Mesodermal cell (in vitro differentiated cells): ENCODE data around the gene POLR2J3. TPM values are rescaled to one million over a fixed set of nuclear protein-coding genes. Genes with fewer than 3 reads are reported as not detected.
A peak's percentile ranks its signal among the peaks of the same experiment; 100 is the strongest.
"Not testable (repeated sequence)": the region's sequence is repeated elsewhere in the genome, so short reads cannot be mapped to it uniquely, and the experiment has no call there.

Experiments used
- H3K27ac ChIP-seq: 2 replicates; pipeline ENCODE4 v1.7.0; 2013; ENCODE audit warnings: mild to moderate bottlenecking, low read depth, low read length, moderate library complexity; ENCODE audit not compliant: severe bottlenecking
- H3K36me3 ChIP-seq: 2 replicates; pipeline ENCODE4 v1.7.1; 2013; ENCODE audit warnings: mild to moderate bottlenecking, low read length, moderate library complexity; ENCODE audit not compliant: control insufficient read depth, insufficient read depth
- H3K4me1 ChIP-seq: one replicate; pipeline ENCODE4 v1.7.1; 2013; ENCODE audit warnings: mild to moderate bottlenecking, low read length; ENCODE audit not compliant: insufficient read depth, control insufficient read depth, poor library complexity, severe bottlenecking
- H3K4me3 ChIP-seq: 2 replicates; pipeline ENCODE4 v1.7.0; 2013; ENCODE audit warnings: low read length, control low read depth, mild to moderate bottlenecking; ENCODE audit not compliant: insufficient read depth, poor library complexity, severe bottlenecking; ENCODE audit errors: extremely low read depth
- H3K9me3 ChIP-seq: 2 replicates; pipeline ENCODE4 v1.7.1; 2013; ENCODE audit warnings: mild to moderate bottlenecking, low read length, moderate library complexity; ENCODE audit not compliant: control insufficient read depth
- WGBS, 2 experiments: methylation state at CpG; one replicate each; pipeline ENCODE4 v1.1.5; 2013; ENCODE audit warnings: missing lambda C conversion rate in 2 of 2; ENCODE audit not compliant: insufficient coverage in 2 of 2; 5-methylcytosine and 5-hydroxymethylcytosine counted together
- polyA plus RNA-seq, 2 experiments: library from polyadenylated mRNA; stranded (reverse); fragments of 50-300 nt; gene quantifications; one replicate each; pipeline ENCODE4 v1.2.3, GENCODE V29; 2013

POLR2J3 gene
- 65.3 TPM for polyA plus RNA-seq (2013, experiment 1 of 2)
- 68.1 TPM for polyA plus RNA-seq (2013, experiment 2 of 2)

DNA sequence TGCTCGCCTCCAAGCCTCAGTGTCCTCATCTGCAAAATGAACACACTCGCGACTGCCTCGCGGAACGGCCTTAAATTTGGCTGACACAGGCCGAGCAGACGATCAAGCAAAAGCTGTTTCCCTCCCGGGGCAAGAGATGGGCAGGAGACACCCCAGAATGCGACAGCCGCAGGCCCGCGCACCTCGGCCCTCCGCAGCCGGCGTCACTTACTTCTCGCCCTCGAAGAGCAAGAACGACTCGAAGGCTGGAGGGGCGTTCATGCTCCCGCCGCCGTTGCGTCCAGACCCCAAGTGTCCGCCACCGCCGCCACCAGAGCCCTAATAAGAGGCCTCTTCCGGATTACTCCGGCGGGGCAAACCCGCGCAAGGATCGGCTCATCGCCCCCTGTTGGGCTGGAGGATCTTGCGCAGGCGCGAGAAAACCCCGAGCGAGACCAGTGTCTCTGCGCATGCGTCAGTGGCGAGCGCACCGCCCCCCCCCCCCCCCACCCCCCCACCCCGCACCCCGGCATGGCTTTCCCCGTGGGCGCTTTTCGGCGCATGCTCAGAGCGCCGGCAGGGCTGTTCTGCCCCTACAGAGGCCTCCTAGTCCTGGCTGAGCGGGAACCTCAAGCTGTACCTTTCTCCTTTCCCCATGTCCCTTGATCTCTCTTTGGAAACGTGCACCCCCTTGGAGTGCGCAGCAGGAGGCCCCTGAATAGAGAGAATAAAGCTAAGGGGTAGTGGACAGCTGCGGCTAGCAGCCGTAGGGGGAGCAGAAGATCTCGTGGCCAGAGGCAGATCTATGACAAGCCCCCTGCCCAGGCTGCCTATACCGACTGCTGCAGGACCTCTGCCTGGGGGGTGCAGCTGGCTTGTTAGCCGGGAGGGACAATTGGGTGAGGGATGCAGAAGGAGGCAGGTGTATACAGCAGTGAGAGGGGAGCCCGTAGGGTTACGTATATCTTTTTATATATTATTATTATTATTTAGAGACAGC, at the start of gene POLR2J3:
POLR2J3 (minus strand) TSS at position 323 of the 979 bp plus-strand sequence; CDS start at position 261, 62 bp downstream.
- peak within 1 kb of the TSS; percentile 59 for H3K4me3 ChIP-seq
- H3K9me3 ChIP-seq, H3K4me1 ChIP-seq, H3K27ac ChIP-seq, H3K36me3 ChIP-seq: not testable (repeated sequence)
- 0% methylated on average over 9 to 18 of the region's 64 CpGs for WGBS, 2 experiments

DNA sequence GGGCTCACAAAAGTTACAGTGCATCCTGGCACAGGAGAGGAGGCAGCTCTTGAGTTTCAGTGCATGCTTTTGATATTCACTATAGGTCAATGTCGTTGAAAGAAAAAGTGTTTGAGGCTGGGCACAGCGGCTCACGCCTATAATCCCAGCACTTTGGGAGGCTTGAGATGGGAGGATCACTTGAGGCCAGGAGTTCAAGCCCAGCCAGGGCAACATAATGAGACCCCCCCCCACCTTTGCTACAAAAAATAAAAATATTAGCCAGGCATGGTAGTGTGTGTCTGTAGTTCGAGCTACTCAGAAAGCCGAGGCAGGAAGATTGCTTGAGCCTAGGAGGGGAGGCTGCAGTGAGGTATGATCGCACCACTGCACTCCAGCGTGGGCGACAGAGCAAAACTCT, 45.7 kb upstream of the POLR2J3 start:
- not testable (repeated sequence) for H3K36me3 ChIP-seq, H3K4me1 ChIP-seq, H3K27ac ChIP-seq, H3K9me3 ChIP-seq, H3K4me3 ChIP-seq
- 60 to 100% methylated on average over 1 to 2 of the region's 8 CpGs for WGBS, 2 experiments

DNA sequence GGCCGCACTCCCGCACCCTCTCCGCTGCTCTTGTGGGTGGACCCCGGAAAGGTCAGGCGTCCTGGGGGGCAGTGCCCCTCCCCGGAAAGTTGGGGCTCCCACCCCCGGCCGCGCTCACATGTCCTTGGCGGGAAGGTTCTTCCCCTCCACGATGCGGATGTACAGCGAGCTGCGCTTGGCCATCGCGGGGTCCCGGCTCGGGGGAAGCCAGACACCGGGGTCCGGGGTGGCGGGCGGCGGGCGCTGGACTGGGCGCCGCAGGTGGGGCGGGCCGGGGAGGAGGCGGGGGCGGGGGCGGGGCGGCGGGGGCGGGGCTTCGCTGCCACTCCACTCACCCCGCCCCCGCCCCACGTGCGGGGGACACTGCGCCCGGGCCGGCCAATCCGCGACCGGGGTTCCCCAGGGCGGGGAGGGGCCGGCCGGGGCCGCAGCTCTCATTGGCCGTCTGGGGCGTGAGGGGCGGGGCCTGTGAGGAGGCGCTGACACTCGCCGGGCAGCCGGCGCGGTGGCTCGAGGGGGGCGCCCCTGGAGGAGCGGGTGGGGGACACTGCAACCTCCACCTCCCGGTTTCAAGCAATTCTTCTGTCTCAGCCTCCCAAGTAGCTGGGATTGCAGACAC, 44.2 kb upstream of the POLR2J3 start, which contains the start of gene RASA4:
RASA4 (minus strand) TSS at position 250 of the 619 bp plus-strand sequence; CDS start at position 183, 67 bp downstream.
- H3K4me1 ChIP-seq, H3K36me3 ChIP-seq, H3K9me3 ChIP-seq, H3K27ac ChIP-seq: not testable (repeated sequence)
- WGBS, 2 experiments = no CpG with 5 or more reads among the region's 62 CpGs
- peak within 1 kb of the TSS; percentile 34 for H3K4me3 ChIP-seq

DNA sequence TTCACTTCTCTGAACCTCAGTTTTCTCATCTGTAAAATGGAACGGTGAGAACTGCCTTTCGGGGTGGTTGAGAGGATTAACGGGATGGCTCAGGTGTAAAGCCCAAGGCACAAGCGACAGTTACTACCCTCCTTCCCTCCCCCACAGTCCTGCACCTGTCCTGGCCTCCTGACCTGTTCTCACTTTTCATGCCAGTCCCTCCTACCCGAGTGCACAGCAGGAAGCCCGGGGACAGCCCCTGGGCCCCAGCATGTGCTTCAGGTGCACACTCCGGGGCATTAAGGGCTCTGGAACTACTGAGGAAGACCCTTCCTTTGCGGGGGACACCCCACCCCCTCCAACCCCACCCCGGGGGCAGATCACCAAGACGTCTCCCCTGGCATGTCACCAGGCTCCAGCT, 43.5 kb upstream of the POLR2J3 start:
- not testable (repeated sequence) for H3K36me3 ChIP-seq, H3K4me1 ChIP-seq, H3K9me3 ChIP-seq, H3K4me3 ChIP-seq, H3K27ac ChIP-seq
- no CpG with 5 or more reads among the region's 10 CpGs for WGBS, 2 experiments

DNA sequence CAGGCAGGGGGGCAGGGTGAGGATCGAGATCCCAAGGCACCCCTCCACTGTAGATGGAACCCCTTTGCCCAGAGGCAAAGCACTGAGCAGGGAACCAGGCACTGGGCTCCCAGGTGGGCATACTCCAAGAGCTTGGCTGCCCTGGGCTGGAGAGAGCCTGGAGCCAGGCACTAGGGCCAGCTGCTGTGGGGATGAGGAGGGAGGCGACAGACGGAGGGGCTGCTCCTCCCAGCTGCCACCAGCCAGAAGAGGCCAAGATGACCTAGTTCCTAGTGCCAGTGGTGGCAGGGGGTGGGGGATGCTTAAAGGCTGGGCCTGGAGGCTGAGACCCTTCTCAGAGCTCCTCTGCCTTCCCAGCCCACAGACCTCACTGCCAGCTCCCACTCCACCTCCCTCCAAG, 42.5 kb upstream of the POLR2J3 start:
- H3K36me3 ChIP-seq, H3K27ac ChIP-seq, H3K9me3 ChIP-seq, H3K4me1 ChIP-seq, H3K4me3 ChIP-seq: not testable (repeated sequence)
- WGBS, 2 experiments = no CpG with 5 or more reads among the region's 3 CpGs

DNA sequence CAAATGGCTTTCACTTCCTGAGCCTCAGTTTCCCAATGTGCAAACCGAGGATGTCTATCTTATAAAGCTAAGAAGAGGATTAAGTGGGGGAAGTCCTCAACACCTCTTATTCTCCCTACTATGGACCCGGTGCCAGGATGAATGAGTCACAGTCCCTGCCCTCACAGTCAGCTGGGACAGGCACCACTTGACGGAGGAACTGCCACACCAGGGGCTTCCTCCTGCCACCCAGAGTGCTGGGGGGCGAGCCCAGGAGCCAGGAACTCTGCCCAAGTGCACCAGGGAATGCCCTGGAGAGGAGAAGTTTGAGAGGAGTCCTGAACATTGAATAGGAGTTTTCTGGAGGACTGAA, 41.9 kb upstream of the POLR2J3 start:
- not testable (repeated sequence) for H3K4me3 ChIP-seq, H3K36me3 ChIP-seq, H3K27ac ChIP-seq, H3K9me3 ChIP-seq, H3K4me1 ChIP-seq
- WGBS, 2 experiments = no CpG with 5 or more reads among the region's 4 CpGs

DNA sequence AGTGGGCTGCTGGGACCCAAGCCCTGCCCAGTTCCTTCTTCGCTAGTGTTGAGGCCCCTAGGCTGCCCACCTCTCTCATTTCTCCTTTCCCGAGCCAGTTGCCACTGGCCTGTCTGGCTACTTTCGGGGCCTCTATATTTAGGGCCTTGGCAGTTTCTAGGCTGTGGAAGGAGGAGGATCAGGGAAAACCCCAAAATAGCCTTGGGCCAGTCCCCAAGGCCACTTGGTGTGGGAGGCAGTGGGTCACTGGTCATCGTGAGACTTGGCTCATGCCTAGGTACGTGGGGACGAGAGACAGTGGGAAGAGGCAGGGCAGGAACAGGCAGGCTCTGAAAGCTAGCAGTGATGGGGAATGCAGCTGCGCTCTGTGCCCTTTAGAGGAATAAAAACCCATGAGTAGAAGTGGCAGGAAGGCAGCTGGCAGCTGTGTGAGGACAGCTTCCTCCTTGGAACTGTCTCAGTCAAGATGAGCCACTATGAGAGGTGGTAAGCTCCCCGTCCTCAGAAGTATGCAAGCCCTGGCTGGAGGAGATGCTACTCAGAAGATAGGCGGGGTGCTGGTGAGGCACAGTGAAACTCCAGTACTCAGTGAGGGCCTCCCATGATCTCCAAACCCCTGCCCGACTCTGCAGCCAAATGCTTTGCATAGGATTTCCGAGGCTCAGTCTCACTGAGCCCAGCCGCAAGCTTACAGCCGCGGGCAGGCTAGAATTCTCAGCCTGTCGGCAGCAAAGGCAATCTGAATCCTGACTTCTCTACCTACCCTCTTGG, 41.4 kb upstream of the POLR2J3 start:
- H3K36me3 ChIP-seq, H3K4me3 ChIP-seq, H3K4me1 ChIP-seq, H3K9me3 ChIP-seq, H3K27ac ChIP-seq: not testable (repeated sequence)
- no CpG with 5 or more reads among the region's 15 CpGs for WGBS, 2 experiments

DNA sequence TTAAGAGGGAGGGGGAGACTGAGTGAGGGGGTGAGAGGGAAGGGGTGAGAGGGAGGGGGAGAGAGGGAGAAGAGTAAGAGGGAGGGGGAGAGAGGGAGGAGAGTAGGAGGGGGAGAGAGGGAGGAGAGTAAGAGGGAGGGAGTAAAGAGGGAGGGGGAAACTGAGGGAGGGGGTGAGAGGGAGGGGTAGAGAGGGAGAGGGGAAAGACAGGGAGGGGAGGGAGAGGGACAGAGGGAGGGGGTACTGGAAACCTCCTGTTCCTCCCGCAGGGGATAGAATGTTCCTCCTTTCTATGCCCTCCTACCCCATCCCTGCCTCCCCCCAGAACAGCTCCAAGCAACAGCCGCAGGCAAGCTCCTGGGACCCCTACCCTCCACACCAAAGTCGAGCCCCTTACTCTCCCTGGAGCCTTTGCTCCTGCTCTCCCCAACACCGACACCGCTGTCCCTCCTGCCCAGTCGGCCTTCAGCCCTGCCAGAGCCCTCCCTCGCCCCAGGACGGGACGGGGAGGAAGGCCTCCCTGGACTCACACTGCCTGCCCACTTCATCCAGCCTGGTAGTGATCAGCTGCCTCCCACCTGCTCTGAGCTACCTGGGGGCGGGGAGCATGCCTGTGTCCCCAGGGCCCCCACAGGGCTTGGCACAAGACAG, 39.4 kb upstream of the POLR2J3 start:
- WGBS, 2 experiments = 25 to 43% methylated on average over 1 to 4 of the region's 10 CpGs
- H3K4me3 ChIP-seq = peak overlapping the region; percentile 2
- H3K9me3 ChIP-seq, H3K4me1 ChIP-seq, H3K36me3 ChIP-seq: not testable (repeated sequence)
- H3K27ac ChIP-seq = peak overlapping the region; percentile 53

DNA sequence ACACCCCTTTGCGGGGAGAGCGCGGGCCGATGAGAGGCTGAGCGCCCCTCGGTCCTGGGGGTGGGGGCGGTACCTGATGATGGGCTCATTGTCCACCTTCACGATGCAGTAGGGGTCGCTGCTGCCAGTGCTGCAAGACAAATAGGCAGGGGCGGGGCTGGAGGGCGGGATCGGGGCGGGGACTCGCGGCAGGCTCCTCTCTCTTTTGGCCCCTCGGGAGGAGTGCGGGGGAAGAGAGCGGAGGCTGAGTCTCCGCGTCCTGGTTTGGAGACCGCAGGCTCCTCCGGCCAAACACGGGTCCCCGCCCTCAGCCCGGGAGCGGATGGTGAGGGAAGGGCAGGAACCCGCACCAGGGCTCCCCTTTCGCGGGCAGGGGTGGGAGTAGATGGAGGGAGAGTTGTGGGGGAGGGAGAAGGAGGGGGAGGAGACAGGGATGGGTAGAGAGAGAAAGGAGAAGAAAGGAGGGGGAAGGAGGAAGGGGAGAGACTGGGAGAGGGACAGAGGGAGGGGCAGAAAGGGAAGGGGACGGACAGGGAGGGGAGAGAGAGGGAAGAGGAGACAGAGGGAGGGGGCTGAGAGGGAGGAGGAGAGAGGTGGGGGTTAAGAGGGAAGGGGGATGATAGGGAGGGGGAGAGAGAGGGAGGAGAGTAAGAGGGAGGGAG, 38.8 kb upstream of the POLR2J3 start:
- WGBS, 2 experiments = no CpG with 5 or more reads among the region's 30 CpGs

DNA sequence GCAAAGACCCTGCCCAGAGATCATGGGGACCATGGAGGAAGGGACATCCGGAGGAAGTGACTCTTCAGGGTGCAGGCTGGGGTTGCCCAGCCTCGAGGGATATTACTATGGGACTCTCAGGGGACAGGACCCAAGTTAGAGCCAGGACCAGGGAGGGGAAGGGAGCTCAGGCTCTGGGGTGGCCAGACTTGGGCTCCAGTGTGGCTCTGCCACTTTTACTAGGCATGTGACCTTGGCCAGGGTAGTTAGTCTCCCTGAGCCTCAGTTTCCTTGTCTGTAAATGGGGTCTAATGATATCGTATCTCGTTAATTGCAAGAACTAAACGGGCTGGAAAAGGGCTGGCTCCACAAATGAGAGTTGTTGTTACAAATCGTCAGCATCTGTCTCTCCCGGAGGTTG, 38.1 kb upstream of the POLR2J3 start:
- H3K36me3 ChIP-seq, H3K9me3 ChIP-seq, H3K4me1 ChIP-seq, H3K4me3 ChIP-seq, H3K27ac ChIP-seq: not testable (repeated sequence)
- WGBS, 2 experiments = no CpG with 5 or more reads among the region's 7 CpGs

More for the DNA sequence above, 38.8 kb upstream of the POLR2J3 start:
- H3K4me1 ChIP-seq, H3K9me3 ChIP-seq, H3K36me3 ChIP-seq, H3K27ac ChIP-seq, H3K4me3 ChIP-seq: not testable (repeated sequence)
